Measurements from ENCODE around the gene IQCH. TPM values are rescaled to one million over a fixed set of nuclear protein-coding genes. Genes with fewer than 3 reads are reported as not detected.
A peak's percentile ranks its signal among the peaks of the same experiment; 100 is the strongest.

IQCH gene
- total and polyA plus RNA-seq, 9 of the 15 experiments (the other 6 are each of a cell fraction or from before 2014, with no cell fraction given) = 1.8 to 3.9 (median 2.7) TPM

- 0 out of 2 replicates have a peak, but pooled peaks have one; percentile 53 for TF ChIP-seq ZBED1 (IDR thresholded peaks at IDR 0.05)
- TF ChIP-seq TAF7 (tag; IDR thresholded peaks at IDR 0.05) = peak; percentile 89
- TF ChIP-seq PPARD (CRISPR knock-in tag; IDR thresholded peaks at IDR 0.05) = no peak
- peak; percentile 100 for TF ChIP-seq SP1 (CRISPR knock-in tag; IDR thresholded peaks at IDR 0.05)
- TF ChIP-seq ZNF707 (CRISPR knock-in tag; conservative IDR thresholded peaks at IDR 0.05) = no peak
- TF ChIP-seq PHF20 (IDR thresholded peaks at IDR 0.05; ENCODE audit: partially characterized antibody) = peak; percentile 84
- TF ChIP-seq ATF4 (CRISPR knock-in tag; IDR thresholded peaks at IDR 0.05) = no peak
- peak; percentile 60; the same call in 1 of the 2 replicates for TF ChIP-seq MYNN (IDR thresholded peaks at IDR 0.05)
- no peak for TF ChIP-seq MYNN (CRISPR knock-in tag; IDR thresholded peaks at IDR 0.05)
- peak; percentile 78 for TF ChIP-seq ZBTB33 (CRISPR knock-in tag; IDR thresholded peaks at IDR 0.05)
- TF ChIP-seq FOXM1 (IDR thresholded peaks at IDR 0.05; ENCODE audit: low read depth) = 0 out of 2 replicates have a peak, but pooled peaks have one; percentile 4
- TF ChIP-seq FOXM1 (CRISPR knock-in tag; IDR thresholded peaks at IDR 0.05; ENCODE audit: low read depth) = peak; percentile 73; the same call in 1 of the 2 replicates
- no peak for TF ChIP-seq TGIF2 (CRISPR knock-in tag; IDR thresholded peaks at IDR 0.05)
- TF ChIP-seq ZC3H4 (CRISPR knock-in tag; IDR thresholded peaks at IDR 0.05; ENCODE audit: borderline replicate concordance) = peak; percentile 33; the same call in 1 of the 2 replicates
- TF ChIP-seq ZNF76 (CRISPR knock-in tag; IDR thresholded peaks at IDR 0.05; ENCODE audit: borderline replicate concordance) = peak; percentile 11; the same call in 1 of the 2 replicates
- 0 out of 2 replicates have a peak, but pooled peaks have one; percentile 72 for TF ChIP-seq ZNF12 (CRISPR knock-in tag; IDR thresholded peaks at IDR 0.05)
- TF ChIP-seq IFI16 (CRISPR knock-in tag; IDR thresholded peaks at IDR 0.05) = no peak
- peak; percentile 32; the same call in 1 of the 2 replicates for TF ChIP-seq KAT7 (CRISPR knock-in tag; IDR thresholded peaks at IDR 0.05; ENCODE audit: borderline replicate concordance)
- no peak for TF ChIP-seq ZNF655 (CRISPR knock-in tag; IDR thresholded peaks at IDR 0.05)
- TF ChIP-seq ETV1 (tag; conservative IDR thresholded peaks at IDR 0.05; ENCODE audit: low read depth) = peak; percentile 93
- no peak for TF ChIP-seq ZSCAN32 (CRISPR knock-in tag; IDR thresholded peaks at IDR 0.05)
- TF ChIP-seq SUPT5H (IDR thresholded peaks at IDR 0.05) = peak; percentile 92
- peak; percentile 76 for TF ChIP-seq ZNF24 (IDR thresholded peaks at IDR 0.05)
- TF ChIP-seq HIVEP1 (CRISPR knock-in tag; IDR thresholded peaks at IDR 0.05) = no peak
- TF ChIP-seq ZNF431 (CRISPR knock-in tag; IDR thresholded peaks at IDR 0.05) = peak; percentile 29; the same call in 1 of the 2 replicates
- TF ChIP-seq PURB (CRISPR knock-in tag; IDR thresholded peaks at IDR 0.05; ENCODE audit: low read depth) = no peak
- TF ChIP-seq HEY1 (CRISPR knock-in tag; IDR thresholded peaks at IDR 0.05; ENCODE audit: borderline replicate concordance) = no peak
These were observed at the start of gene IQCH, which contains the start of gene AAGAB (continued) for GRCh38 chr15:67254238-67255175.

All from K562 (cell line).